ENCODE results near the gene STRBP. TPM values are rescaled to one million over a fixed set of nuclear protein-coding genes. Genes with fewer than 3 reads are reported as not detected.

The STRBP gene
- total and polyA plus RNA-seq, 9 of the 15 experiments (the other 6 are each of a cell fraction or from before 2014, with no cell fraction given): 27.7 to 84.0 (median 70.2) TPM

DNA sequence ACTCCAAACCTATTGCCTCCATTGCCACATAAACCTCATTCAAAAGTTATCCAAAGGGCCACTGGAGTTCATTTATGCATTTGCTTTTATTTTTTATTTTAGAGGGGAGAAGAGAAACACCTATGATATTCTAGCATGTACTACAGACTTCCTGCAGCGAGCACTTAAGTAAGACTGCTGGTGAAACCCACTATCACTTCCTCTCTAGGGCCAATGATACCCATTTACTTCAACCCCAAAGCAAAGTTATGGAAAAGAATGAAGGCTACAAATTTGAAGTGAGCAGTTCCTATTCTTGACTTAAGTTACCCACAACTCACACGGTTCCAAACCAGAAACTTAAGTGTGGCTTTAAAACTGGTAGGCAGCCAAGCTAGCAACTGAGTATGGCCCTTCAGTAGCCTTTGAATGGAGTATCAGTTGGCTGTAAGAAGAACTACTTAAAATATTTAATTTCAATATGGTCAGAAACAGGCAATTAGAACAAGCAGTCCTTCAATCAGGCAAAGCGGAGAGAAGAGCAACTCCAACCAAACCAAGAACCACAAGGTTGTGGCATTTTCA lies 140.8 kb downstream of the STRBP start:
- no peak for DNase-seq (ENCODE audit: extremely low read depth in 1 of 4, low spot score in 3 of 4)
- no TSS peak for BruUV-seq (replicated peaks)
- H3K9ac ChIP-seq (ENCODE audit: insufficient read depth in 1 of 2, low read depth in 2 of 2, low read length in 2 of 2): no peak overlapping the region
- intact Hi-C loops (cut with micrococcal nuclease) (no loop called here), in situ Hi-C loops (cut with MboI) (no loop called here)
- ATAC-seq: no peak
- CTCF ChIA-PET (ENCODE audit: low intra/inter-chr PET ratio): no interaction called here
- H3K79me2 ChIP-seq (ENCODE audit: control insufficient read depth, insufficient read depth, low read length): no peaks in the 10 kb centered on the region
- no peak for FAIRE-seq
- H3K9me3 ChIP-seq (replicated peaks; ENCODE audit: control insufficient read depth, insufficient read depth, low read depth, low read length): no peaks in the 10 kb centered on the region
- H3K4me2 ChIP-seq (ENCODE audit: insufficient read depth, low read length): no peak overlapping the region
- no peaks in the 10 kb centered on the region for H3K27me3 ChIP-seq (ENCODE audit: control insufficient read depth in 2 of 2, insufficient read depth in 2 of 2, low read length in 2 of 2)
- POLR2A ChIA-PET: interaction anchor here (0.6 kb wide), 1 partner anchor 11 kb away, joined by 4 read pairs; no protein-coding TSS in a partner anchor
- WGBS (ENCODE audit: insufficient coverage, low coverage, missing lambda C conversion rate): 95% methylated on average over 3 of the region's 3 CpGs
- no peaks in the 10 kb centered on the region for H3K4me1 ChIP-seq (replicated peaks in 1 of 2; ENCODE audit: control insufficient read depth in 2 of 2, insufficient read depth in 2 of 2, low read length in 2 of 2)
- H4K20me1 ChIP-seq (replicated peaks; ENCODE audit: control insufficient read depth, insufficient read depth, low read length): no peaks in the 10 kb centered on the region
- H3K4me3 ChIP-seq: no peak overlapping the region
- peaks cover 75% of the 10 kb centered on the region for H3K36me3 ChIP-seq (ENCODE audit: control insufficient read depth, insufficient read depth, low read length)
- no peak overlapping the region for H3K27ac ChIP-seq (ENCODE audit: extremely low read depth, low read depth, low read length)
- no peaks in the 10 kb centered on the region for H3K9me1 ChIP-seq (ENCODE audit: control insufficient read depth, insufficient read depth, low read length)
- no peak overlapping the region for H2AFZ ChIP-seq (ENCODE audit: low read depth, low read length)
- TF ChIP-seq ETV1 (tag; conservative IDR thresholded peaks at IDR 0.05; ENCODE audit: low read depth) (no peak), CEBPB (tag; IDR thresholded peaks at IDR 0.05) (no peak), KLF13 (tag; IDR thresholded peaks at IDR 0.05; ENCODE audit: borderline replicate concordance, low read depth) (no peak), CHD4 (IDR thresholded peaks at IDR 0.05; ENCODE audit: insufficient read depth, insufficient replicate concordance, low read depth, low read length, poor library complexity, severe bottlenecking) (no peak)
- TF ChIP-seq, protein P1, sequence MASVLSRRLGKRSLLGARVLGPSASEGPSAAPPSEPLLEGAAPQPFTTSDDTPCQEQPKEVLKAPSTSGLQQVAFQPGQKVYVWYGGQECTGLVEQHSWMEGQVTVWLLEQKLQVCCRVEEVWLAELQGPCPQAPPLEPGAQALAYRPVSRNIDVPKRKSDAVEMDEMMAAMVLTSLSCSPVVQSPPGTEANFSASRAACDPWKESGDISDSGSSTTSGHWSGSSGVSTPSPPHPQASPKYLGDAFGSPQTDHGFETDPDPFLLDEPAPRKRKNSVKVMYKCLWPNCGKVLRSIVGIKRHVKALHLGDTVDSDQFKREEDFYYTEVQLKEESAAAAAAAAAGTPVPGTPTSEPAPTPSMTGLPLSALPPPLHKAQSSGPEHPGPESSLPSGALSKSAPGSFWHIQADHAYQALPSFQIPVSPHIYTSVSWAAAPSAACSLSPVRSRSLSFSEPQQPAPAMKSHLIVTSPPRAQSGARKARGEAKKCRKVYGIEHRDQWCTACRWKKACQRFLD (CRISPR knock-in tag; IDR thresholded peaks at IDR 0.05): no peak
- TF ChIP-seq, protein P2, sequence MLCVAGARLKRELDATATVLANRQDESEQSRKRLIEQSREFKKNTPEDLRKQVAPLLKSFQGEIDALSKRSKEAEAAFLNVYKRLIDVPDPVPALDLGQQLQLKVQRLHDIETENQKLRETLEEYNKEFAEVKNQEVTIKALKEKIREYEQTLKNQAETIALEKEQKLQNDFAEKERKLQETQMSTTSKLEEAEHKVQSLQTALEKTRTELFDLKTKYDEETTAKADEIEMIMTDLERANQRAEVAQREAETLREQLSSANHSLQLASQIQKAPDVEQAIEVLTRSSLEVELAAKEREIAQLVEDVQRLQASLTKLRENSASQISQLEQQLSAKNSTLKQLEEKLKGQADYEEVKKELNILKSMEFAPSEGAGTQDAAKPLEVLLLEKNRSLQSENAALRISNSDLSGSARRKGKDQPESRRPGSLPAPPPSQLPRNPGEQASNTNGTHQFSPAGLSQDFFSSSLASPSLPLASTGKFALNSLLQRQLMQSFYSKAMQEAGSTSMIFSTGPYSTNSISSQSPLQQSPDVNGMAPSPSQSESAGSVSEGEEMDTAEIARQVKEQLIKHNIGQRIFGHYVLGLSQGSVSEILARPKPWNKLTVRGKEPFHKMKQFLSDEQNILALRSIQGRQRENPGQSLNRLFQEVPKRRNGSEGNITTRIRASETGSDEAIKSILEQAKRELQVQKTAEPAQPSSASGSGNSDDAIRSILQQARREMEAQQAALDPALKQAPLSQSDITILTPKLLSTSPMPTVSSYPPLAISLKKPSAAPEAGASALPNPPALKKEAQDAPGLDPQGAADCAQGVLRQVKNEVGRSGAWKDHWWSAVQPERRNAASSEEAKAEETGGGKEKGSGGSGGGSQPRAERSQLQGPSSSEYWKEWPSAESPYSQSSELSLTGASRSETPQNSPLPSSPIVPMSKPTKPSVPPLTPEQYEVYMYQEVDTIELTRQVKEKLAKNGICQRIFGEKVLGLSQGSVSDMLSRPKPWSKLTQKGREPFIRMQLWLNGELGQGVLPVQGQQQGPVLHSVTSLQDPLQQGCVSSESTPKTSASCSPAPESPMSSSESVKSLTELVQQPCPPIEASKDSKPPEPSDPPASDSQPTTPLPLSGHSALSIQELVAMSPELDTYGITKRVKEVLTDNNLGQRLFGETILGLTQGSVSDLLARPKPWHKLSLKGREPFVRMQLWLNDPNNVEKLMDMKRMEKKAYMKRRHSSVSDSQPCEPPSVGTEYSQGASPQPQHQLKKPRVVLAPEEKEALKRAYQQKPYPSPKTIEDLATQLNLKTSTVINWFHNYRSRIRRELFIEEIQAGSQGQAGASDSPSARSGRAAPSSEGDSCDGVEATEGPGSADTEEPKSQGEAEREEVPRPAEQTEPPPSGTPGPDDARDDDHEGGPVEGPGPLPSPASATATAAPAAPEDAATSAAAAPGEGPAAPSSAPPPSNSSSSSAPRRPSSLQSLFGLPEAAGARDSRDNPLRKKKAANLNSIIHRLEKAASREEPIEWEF (CRISPR knock-in tag; IDR thresholded peaks at IDR 0.05): no peak
- TF ChIP-seq, protein P3, sequence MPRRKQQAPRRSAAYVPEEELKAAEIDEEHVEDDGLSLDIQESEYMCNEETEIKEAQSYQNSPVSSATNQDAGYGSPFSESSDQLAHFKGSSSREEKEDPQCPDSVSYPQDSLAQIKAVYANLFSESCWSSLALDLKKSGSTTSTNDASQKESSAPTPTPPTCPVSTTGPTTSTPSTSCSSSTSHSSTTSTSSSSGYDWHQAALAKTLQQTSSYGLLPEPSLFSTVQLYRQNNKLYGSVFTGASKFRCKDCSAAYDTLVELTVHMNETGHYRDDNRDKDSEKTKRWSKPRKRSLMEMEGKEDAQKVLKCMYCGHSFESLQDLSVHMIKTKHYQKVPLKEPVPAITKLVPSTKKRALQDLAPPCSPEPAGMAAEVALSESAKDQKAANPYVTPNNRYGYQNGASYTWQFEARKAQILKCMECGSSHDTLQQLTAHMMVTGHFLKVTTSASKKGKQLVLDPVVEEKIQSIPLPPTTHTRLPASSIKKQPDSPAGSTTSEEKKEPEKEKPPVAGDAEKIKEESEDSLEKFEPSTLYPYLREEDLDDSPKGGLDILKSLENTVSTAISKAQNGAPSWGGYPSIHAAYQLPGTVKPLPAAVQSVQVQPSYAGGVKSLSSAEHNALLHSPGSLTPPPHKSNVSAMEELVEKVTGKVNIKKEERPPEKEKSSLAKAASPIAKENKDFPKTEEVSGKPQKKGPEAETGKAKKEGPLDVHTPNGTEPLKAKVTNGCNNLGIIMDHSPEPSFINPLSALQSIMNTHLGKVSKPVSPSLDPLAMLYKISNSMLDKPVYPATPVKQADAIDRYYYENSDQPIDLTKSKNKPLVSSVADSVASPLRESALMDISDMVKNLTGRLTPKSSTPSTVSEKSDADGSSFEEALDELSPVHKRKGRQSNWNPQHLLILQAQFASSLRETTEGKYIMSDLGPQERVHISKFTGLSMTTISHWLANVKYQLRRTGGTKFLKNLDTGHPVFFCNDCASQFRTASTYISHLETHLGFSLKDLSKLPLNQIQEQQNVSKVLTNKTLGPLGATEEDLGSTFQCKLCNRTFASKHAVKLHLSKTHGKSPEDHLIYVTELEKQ (CRISPR knock-in tag; IDR thresholded peaks at IDR 0.05): no peak
- TF ChIP-seq, protein P4, sequence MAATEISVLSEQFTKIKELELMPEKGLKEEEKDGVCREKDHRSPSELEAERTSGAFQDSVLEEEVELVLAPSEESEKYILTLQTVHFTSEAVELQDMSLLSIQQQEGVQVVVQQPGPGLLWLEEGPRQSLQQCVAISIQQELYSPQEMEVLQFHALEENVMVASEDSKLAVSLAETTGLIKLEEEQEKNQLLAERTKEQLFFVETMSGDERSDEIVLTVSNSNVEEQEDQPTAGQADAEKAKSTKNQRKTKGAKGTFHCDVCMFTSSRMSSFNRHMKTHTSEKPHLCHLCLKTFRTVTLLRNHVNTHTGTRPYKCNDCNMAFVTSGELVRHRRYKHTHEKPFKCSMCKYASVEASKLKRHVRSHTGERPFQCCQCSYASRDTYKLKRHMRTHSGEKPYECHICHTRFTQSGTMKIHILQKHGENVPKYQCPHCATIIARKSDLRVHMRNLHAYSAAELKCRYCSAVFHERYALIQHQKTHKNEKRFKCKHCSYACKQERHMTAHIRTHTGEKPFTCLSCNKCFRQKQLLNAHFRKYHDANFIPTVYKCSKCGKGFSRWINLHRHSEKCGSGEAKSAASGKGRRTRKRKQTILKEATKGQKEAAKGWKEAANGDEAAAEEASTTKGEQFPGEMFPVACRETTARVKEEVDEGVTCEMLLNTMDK (IDR thresholded peaks at IDR 0.05; ENCODE audit: borderline replicate concordance, insufficient read depth, low read depth, low read length, poor library complexity, severe bottlenecking): no peak

All from K562 (cell line).